K562 (cell line): ENCODE measurements around the gene PCCA. TPM values are rescaled to one million over a fixed set of nuclear protein-coding genes. Genes with fewer than 3 reads are reported as not detected.

Experiments used
- ATAC-seq: fragments of 200-7000 bp; cut with Tn5 transposase; 3 replicates; pipeline ENCODE4 v1.9.1; 2020; ENCODE audit warnings: moderate library complexity
- BruUV-seq: library from RNA; stranded (reverse); fragments of 400-500 nt; replicated peaks from 2 replicates; lab custom pipeline; 2021; lab: Mats Ljungman, UMichigan
- CTCF ChIA-PET: fragments of 300-600 bp; formaldehyde crosslinking; extraction: SDS; loops from one replicate; lab custom pipeline; 2021; ENCODE audit warnings: low intra/inter-chr PET ratio; lab: Yijun Ruan, JAX
- POLR2A ChIA-PET: fragments of 300-600, 350-650 bp; sonication (Branson Sonifier 250); formaldehyde crosslinking; extraction: SDS; loops from one replicate; lab custom pipeline; 2021; ENCODE audit warnings: antibody characterized with exemption, inconsistent platforms; lab: Yijun Ruan, JAX
- DNase-seq, 4 experiments: peaks; one replicate each; pipeline versions ENCODE4 v3.0.0 to v3.0.0-alpha.2; 2011 to 2018; ENCODE audit warnings: low spot score in 3 of 4, mixed read lengths in 3 of 4; ENCODE audit errors: extremely low read depth in 1 of 4
- FAIRE-seq: peaks from 2 replicates; lab custom pipeline; 2011; peaks lifted over from hg19 to GRCh38; lab: Jason Lieb, UNC
- H2AFZ ChIP-seq: 2 replicates; pipeline ENCODE4 v1.6.0; 2011; ENCODE audit warnings: low read depth, low read length, control low read depth, inconsistent platforms
- H3K27ac ChIP-seq: fragments of 200-600 bp; 3 replicates; pipeline ENCODE4 v1.8.0; 2011; ENCODE audit warnings: low read depth, mild to moderate bottlenecking, control low read depth, inconsistent platforms, low read length, moderate library complexity, mixed read lengths; ENCODE audit errors: extremely low read depth
- H3K27me3 ChIP-seq, 2 experiments: fragments of 300-600 bp in 1 of 2; 2 replicates in 1 of 2; 3 replicates in 1 of 2; pipeline versions ENCODE4 v1.6.0 to v1.8.0; 2011; ENCODE audit warnings: inconsistent platforms in 2 of 2, low read length in 2 of 2, mild to moderate bottlenecking in 1 of 2, mixed read lengths in 1 of 2, moderate library complexity in 1 of 2; ENCODE audit not compliant: control insufficient read depth in 2 of 2, insufficient read depth in 2 of 2
- H3K36me3 ChIP-seq: fragments of 300-600 bp; 3 replicates; pipeline ENCODE4 v1.8.0; 2011; ENCODE audit warnings: mild to moderate bottlenecking, low read length, inconsistent platforms; ENCODE audit not compliant: control insufficient read depth, insufficient read depth
- H3K4me1 ChIP-seq, 2 experiments: fragments of 200-600 bp in 1 of 2; replicated peaks in 1 of 2; 2 replicates in 1 of 2; 3 replicates in 1 of 2; pipeline versions ENCODE4 v1.5.1 to v1.8.0; 2011; ENCODE audit warnings: inconsistent platforms in 2 of 2, low read length in 2 of 2, mild to moderate bottlenecking in 1 of 2, mixed read lengths in 1 of 2, moderate library complexity in 1 of 2; ENCODE audit not compliant: control insufficient read depth in 2 of 2, insufficient read depth in 2 of 2
- H3K4me2 ChIP-seq: 2 replicates; pipeline ENCODE4 v1.6.1; 2011; ENCODE audit warnings: low read length, control low read depth, inconsistent platforms, mixed read lengths; ENCODE audit not compliant: insufficient read depth
- H3K4me3 ChIP-seq: fragments of 200-600 bp; sonication (generic), shearing (Covaris generic); 2 replicates; pipeline ENCODE4 v1.5.1; 2016; ENCODE audit warnings: control low read depth, inconsistent platforms
- H3K79me2 ChIP-seq: fragments of 200-600 bp; 3 replicates; pipeline ENCODE4 v1.8.0; 2011; ENCODE audit warnings: low read length, inconsistent platforms; ENCODE audit not compliant: control insufficient read depth, insufficient read depth
- H3K9ac ChIP-seq, 2 experiments: 2 replicates each; pipeline versions ENCODE4 v1.6.0 to v1.6.1; 2011; ENCODE audit warnings: low read depth in 2 of 2, low read length in 2 of 2, control low read depth in 1 of 2, inconsistent platforms in 1 of 2, mild to moderate bottlenecking in 1 of 2, mixed read lengths in 1 of 2; ENCODE audit not compliant: insufficient read depth in 1 of 2
- H3K9me1 ChIP-seq: one replicate; pipeline ENCODE4 v1.6.0; 2011; ENCODE audit warnings: inconsistent platforms, mild to moderate bottlenecking, low read length, moderate library complexity; ENCODE audit not compliant: control insufficient read depth, insufficient read depth
- H3K9me3 ChIP-seq: replicated peaks from 2 replicates; pipeline ENCODE4 v1.5.1; 2011; ENCODE audit warnings: low read depth, low read length, inconsistent platforms; ENCODE audit not compliant: control insufficient read depth, insufficient read depth
- H4K20me1 ChIP-seq: replicated peaks from 2 replicates; pipeline ENCODE4 v1.6.1; 2011; ENCODE audit warnings: low read length, inconsistent platforms, mixed read lengths; ENCODE audit not compliant: control insufficient read depth, insufficient read depth
- CTCF ChIP-seq, 3 experiments: IDR thresholded peaks in 2 of 3; conservative IDR thresholded peaks in 1 of 3; 2 replicates each; pipeline ENCODE4 v1.5.1; 2011 to 2012; ENCODE audit warnings: low read length in 3 of 3, mild to moderate bottlenecking in 3 of 3, control low read depth in 2 of 3, improper control_type of control experiment in 1 of 3, inconsistent platforms in 1 of 3, low read depth in 1 of 3, mixed read lengths in 1 of 3, moderate library complexity in 1 of 3; ENCODE audit not compliant: insufficient read depth in 2 of 3
- DEAF1 ChIP-seq: fragments of 450-650 bp; formaldehyde crosslinking; IDR thresholded peaks from 2 replicates; pipeline ENCODE4 v1.4.0; 2020; ENCODE audit warnings: mild to moderate bottlenecking, moderate library complexity
- RAD21 ChIP-seq, 2 experiments: fragments of 250-450 bp in 1 of 2; fragments of 450-650 bp in 1 of 2; sonication (Bioruptor Pico) in 1 of 2; formaldehyde crosslinking in 1 of 2; IDR thresholded peaks in 1 of 2; conservative IDR thresholded peaks in 1 of 2; 2 replicates each; pipeline versions ENCODE4 v1.4.0 to v1.8.0; 2020 to 2022; ENCODE audit warnings: mild to moderate bottlenecking in 2 of 2, moderate library complexity in 1 of 2
- REST ChIP-seq, 2 experiments: fragments of 450-650 bp; formaldehyde crosslinking in 1 of 2; IDR thresholded peaks; 2 replicates each; pipeline versions ENCODE4 v1.4.0 to v1.6.1; 2014 to 2020; ENCODE audit warnings: mild to moderate bottlenecking in 2 of 2, borderline replicate concordance in 1 of 2, low read depth in 1 of 2
- ZNF174 ChIP-seq: fragments of 250-450 bp; sonication (Bioruptor Pico); IDR thresholded peaks from 2 replicates; pipeline ENCODE4 v1.4.0; 2020; ENCODE audit warnings: mild to moderate bottlenecking
- WGBS: fragments of 100-300 bp; shearing (Covaris generic); methylation state at CpG from one replicate; pipeline ENCODE4 v1.1.6; 2016; ENCODE audit warnings: low coverage, mixed read lengths; ENCODE audit not compliant: insufficient coverage; ENCODE audit errors: missing lambda C conversion rate; 5-methylcytosine and 5-hydroxymethylcytosine counted together
- in situ Hi-C: fragments of 300-500 bp; cut with MboI; formaldehyde crosslinking; loops from 4 replicates; pipeline ENCODE4 v1.15.0; 2018; ENCODE audit warnings: inconsistent platforms, mixed read lengths
- intact Hi-C: fragments of 100-400 bp; cut with micrococcal nuclease; formaldehyde crosslinking; loops from 2 replicates; pipeline ENCODE4 v1.14.2; 2022
- polyA plus RNA-seq, 8 experiments: library from polyadenylated mRNA; depleted of rRNA in 4 of 8; stranded (reverse) in 5 of 8; unstranded in 3 of 8; fragments of >200 nt; fragmentation: Nextera tagmentation in 2 of 8; fragmentation: Illumina TruSeq in 1 of 8; extraction: Ambion mirVana in 2 of 8; extraction: Trizol in 1 of 8; gene quantifications; 2 replicates each; pipeline versions ENCODE4 v1.2.1 to v1.2.3, GENCODE V29; 2011 to 2014; ENCODE audit warnings: inconsistent platforms in 1 of 8, missing spikeins in 1 of 8
- total RNA-seq, 7 experiments: library from RNA; depleted of rRNA in 6 of 7; stranded (reverse); fragments of >200 nt in 6 of 7; fragmentation: Illumina TruSeq in 2 of 7; extraction: Trizol in 2 of 7; gene quantifications; 2 replicates each; pipeline versions ENCODE4 v1.2.1 to v1.2.3, GENCODE V29; 2011 to 2021; ENCODE audit warnings: low replicate concordance in 1 of 7

Gene PCCA
- total and polyA plus RNA-seq, 9 of the 15 experiments (the other 6 are each of a cell fraction or from before 2014, with no cell fraction given), result 5.2 to 14.1 (median 9.7) TPM

- H3K79me2 ChIP-seq, result no peaks in the 10 kb centered on the region
- in situ Hi-C loops, result loop anchor here (10.0 to 25.0 kb wide), 3 partner anchors 331 to 798 kb away; no protein-coding TSS in a partner anchor
- H3K9ac ChIP-seq, result no peak overlapping the region
- H4K20me1 ChIP-seq, result no peaks in the 10 kb centered on the region
- H3K9me3 ChIP-seq, result no peaks in the 10 kb centered on the region
- no TSS peak for BruUV-seq
- ChIA-PET CTCF (interaction anchor here (0.7 to 2.8 kb wide), 5 partner anchors 317 to 798 kb away, joined by 3 to 30 read pairs (median 3); no protein-coding TSS in a partner anchor), POLR2A (interaction anchor here (0.9 kb wide), 1 partner anchor 362 kb away, joined by 3 read pairs; no protein-coding TSS in a partner anchor)
- no peak for FAIRE-seq
- no peak for ATAC-seq
- intact Hi-C loops, result loop anchor here (1.0 to 10.0 kb wide), 6 partner anchors 191 to 579 kb away; partner anchors contain the start of gene ZIC2
- peak; percentile 13 to 44 (median 24) for DNase-seq
- H3K36me3 ChIP-seq, result no peaks in the 10 kb centered on the region
- 10% methylated on average over 5 of the region's 5 CpGs for WGBS
- H3K9me1 ChIP-seq, result peaks cover 3% of the 10 kb centered on the region
- H3K4me3 ChIP-seq, result no peak overlapping the region
- H3K27ac ChIP-seq, result no peak overlapping the region
- no peaks in the 10 kb centered on the region for H3K27me3 ChIP-seq
- H2AFZ ChIP-seq, result no peak overlapping the region
- no peaks in the 10 kb centered on the region for H3K4me1 ChIP-seq
- H3K4me2 ChIP-seq, result no peak overlapping the region
- TF ChIP-seq DEAF1 (CRISPR knock-in tag) (peak; percentile 41; the same call in 1 of the 2 replicates), REST (IDR thresholded peaks at IDR 0.05; ENCODE audit: borderline replicate concordance) (peak; percentile 69; the same call in 1 of the 2 replicates), REST (CRISPR knock-in tag; IDR thresholded peaks at IDR 0.05; ENCODE audit: low read depth) (no peak), RAD21 (CRISPR knock-in tag; conservative IDR thresholded peaks at IDR 0.05 in 1 of 2, IDR thresholded peaks at IDR 0.05 in 1 of 2) (peak; percentile 63 to 76), CTCF (IDR thresholded peaks at IDR 0.05 in 2 of 3, conservative IDR thresholded peaks at IDR 0.05 in 1 of 3; ENCODE audit: insufficient read depth in 2 of 3, low read depth in 1 of 3, low read length in 3 of 3) (peak; percentile 51 to 67 (median 51); a peak in 5 of 6 replicates), ZNF174 (CRISPR knock-in tag) (no peak)
Observed at GRCh38 chr13:100235311-100235901, 146.5 kb downstream of the PCCA start.
